Lower leg skin (tissue), 3 donors: ENCODE data around the gene RB1.

Experiments
- CTCF ChIP-seq, 3 donors: fragments of 450-650 bp; IDR thresholded peaks; one replicate each; pipeline ENCODE4 v1.5.1; 2016; ENCODE audit warnings: antibody characterized with exemption in 3 of 3, mild to moderate bottlenecking in 3 of 3, moderate library complexity in 2 of 3
- POLR2A ChIP-seq, 2 donors: fragments of 450-650 bp; IDR thresholded peaks; one replicate each; pipeline ENCODE4 v1.6.1; 2016 to 2017; ENCODE audit warnings: antibody characterized with exemption in 2 of 2, mild to moderate bottlenecking in 1 of 2, moderate library complexity in 1 of 2

- TF ChIP-seq CTCF (IDR thresholded peaks at IDR 0.05) (no peak), POLR2A (IDR thresholded peaks at IDR 0.05) (no peak)
Measured at GRCh38 chr13:48489666-48490065, 186.1 kb downstream of the RB1 start.
